Head of caudate nucleus (tissue), 42 donors: Measurements from ENCODE around the gene SYVN1.
"Not testable (repeated sequence)": the region's sequence is repeated elsewhere in the genome, so short reads cannot be mapped to it uniquely, and the experiment has no call there.

Source experiments
- DNase-seq, 42 donors: peaks; one replicate each; pipeline versions ENCODE4 v3.0.0 to v3.0.0-alpha.2; 2020 to 2021; ENCODE audit warnings: mixed read lengths in 7 of 42
- intact Hi-C: fragments of 100-400 bp; cut with DNase I; formaldehyde crosslinking; loops from one replicate; pipeline ENCODE4 v1.15.0; 2022

Gene SYVN1

DNA sequence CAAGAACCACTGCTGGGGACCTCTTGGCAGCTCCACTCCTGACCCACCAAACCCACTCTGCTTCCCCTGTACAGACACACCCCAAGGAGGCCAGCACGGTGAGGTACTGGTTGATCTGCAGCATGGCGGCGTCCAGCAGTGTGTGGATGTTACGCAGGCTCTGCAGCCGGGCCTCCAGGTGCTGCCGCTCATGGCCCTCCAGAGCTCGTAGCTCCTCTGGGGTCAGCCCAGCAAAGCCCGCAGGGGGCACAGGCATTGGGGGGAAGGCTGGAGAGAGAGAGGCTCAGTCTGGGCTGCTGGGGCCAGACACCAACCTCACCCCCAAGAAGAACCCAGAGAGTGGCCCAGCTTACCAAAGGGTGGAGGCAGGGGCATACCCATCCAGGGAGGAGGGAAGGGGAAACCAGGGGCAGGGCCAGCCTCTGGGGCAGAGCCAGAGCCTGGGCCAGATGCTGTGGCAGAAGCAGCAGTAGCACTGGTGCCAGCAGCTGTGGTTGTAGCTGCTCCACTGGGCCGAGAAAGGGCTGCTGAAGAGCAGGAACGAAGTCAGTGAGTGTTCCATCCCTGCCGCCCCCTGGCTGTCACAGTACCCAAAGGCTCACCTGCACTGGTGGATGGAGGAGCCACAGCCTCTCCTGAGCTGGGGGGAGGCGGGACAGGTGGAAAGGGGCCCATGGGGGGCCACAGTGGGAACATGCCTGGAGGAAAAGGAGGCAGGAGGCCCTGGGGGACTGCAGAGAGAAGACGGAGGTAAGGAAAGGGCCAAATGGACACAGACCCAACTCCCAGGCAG is 4.5 kb downstream of the SYVN1 start:
- intact Hi-C loops = loop anchor here (10.0 kb wide), 1 partner anchor 325 kb away; the partner anchor contains the start of gene MAP4K2
- no peak for DNase-seq

DNA sequence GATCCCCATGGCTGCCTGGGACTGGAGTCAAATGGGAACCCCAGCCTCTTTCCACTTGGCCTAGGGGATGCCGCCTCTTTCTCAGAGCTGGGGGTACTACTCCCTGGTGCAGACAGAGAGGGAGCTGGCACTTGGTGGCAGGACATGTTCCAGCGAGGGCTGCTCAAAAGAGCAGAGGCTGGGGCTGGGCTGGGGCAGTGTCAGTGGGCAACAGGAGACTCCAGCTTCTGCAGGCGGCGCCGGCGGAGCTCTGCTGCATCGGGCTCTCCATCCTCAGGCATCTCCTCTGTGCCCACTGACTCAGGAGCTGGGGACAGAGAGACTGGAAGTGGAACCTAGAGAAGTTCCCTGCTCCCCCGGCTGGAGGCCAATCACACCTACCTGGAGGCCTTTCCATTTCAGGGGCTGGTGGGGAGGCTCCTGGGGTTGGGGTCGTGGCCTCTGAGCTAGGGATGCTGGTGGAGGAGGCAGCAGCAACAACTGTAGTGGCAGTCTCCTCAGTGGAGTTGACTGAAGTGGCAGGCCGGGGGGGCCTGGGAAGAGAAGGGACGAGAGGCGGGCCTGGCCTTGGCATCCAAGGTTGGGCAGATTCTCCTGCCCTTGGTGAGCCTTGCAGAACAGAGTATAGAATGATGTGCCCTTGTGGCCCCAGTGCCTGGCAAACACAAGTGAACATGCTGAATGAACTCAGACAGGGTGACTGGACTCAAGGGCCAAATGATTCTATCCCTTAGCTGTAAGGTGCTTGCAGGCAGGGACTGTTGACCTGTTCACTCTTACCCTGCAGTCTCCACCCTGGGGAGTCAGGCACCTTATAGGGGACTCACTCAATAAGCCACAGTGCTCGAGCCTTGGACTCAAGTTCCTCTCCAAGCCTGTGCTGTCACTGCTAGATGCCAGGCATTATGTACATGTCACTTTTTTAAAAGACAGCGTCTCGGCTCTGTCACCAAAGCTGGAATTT is 5.9 kb downstream of the SYVN1 start:
- DNase-seq = no peak
- intact Hi-C loops = loop anchor here (10.0 kb wide), 1 partner anchor 324 kb away; the partner anchor contains the start of gene MAP4K2

DNA sequence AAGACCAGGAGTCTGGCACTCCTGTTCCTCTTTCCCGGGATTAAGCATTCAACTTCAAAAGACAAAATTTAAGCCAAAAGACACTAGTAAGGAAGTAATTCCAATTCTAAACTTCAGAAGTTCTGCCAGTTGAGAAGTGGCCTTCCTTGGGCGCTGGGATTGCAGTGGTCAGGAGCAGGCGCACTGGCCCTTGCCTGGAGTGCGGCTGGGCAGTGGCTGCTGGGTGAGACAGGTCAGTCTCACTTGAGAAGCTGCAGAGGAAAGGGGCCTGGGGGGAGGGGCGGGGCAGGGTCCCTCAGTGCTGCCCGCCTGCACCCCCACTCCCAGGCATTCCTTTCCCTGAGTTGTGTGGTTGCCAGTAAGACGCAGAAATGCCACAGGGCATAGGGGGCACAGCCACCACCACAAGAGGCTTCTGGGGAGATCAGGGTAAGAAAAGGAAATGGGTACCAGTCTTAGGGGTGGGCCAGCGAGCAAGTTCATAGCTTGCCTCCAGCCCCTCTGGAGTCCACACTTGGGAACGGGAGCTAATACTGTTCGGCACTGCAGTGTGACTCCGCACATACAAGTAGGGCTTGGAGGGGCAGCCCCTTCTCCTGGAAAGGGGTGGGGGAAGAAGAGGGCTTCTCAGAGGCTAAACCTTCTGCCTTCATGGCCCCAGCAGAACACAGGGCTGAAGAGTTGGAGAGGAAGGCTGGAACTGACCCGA is 6.7 kb downstream of the SYVN1 start:
- intact Hi-C loops = loop anchor here (10.0 kb wide), 1 partner anchor 323 kb away; the partner anchor contains the start of gene MAP4K2
- no peak for DNase-seq

DNA sequence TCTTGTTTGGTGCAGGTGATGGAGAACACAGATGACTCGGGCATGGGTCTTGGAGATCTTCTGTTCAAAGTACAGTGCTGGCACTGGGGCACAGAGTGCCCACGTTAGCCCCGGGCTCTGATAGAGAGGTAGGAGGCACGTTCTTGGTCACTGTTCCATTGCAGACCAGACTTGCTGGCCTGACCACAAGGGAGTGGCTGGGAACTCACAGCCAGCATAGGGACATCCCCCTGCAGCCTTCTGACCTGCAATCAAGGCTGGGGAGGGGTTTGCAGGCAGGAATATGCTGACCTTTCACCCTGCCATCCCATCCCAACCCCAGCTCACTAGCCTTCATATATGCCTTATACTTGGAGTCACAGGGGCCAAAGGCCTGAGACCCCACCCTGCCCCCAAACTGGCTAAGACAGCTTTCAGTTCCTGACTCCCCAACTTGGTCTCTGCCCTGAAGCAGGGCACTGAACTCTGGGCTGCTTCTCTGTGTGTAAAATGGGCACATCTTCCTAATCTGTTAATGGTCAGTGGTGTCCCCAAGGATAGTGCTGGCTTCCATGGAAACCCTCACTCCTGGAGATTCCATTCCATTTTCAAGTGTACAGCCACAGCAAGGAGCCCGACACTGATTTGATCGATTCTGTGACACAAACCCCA is 7.6 kb downstream of the SYVN1 start:
- intact Hi-C loops = loop anchor here (10.0 kb wide), 1 partner anchor 322 kb away; the partner anchor contains the start of gene MAP4K2
- no peak for DNase-seq

DNA sequence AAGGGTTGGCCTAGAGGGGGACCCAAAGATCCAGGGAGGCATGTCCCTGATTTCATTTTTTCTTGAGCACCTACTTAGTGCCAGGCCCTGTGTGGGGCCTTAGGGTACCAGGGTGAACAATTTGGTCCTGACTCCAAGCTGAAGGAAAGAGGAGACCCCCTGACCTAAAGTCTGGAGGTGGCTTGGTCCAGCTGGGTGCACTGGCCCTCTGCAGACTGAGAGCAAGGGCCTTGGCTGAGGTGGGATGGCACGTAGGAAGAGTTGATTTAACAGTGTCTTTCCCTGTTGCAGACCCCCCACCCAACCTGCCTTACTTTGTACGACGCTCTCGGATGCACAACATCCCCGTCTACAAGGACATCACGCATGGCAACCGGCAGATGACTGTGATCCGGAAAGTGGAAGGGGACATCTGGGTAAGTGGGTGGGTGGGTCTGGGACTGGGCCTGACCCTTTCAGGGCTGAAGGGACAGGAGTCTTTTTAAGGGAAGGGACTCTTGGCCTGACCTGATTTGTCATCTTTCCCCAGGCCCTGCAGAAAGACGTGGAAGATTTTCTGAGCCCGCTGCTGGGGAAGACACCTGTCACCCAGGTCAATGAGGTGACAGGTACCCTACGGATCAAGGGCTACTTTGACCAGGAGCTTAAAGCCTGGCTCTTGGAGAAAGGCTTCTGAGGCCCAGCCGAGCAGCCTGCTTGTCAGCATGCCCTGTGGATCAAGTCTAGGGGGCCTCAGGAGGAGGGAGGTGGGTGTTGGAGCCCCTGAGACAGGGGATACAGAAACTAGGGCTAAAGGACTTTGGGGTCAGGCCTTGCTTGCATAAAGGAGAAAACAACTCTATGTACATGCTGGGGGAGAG is 8.9 kb downstream of the SYVN1 start:
- intact Hi-C loops = loop anchor here (10.0 kb wide), 1 partner anchor 321 kb away; the partner anchor contains the start of gene MAP4K2
- DNase-seq = no peak

DNA sequence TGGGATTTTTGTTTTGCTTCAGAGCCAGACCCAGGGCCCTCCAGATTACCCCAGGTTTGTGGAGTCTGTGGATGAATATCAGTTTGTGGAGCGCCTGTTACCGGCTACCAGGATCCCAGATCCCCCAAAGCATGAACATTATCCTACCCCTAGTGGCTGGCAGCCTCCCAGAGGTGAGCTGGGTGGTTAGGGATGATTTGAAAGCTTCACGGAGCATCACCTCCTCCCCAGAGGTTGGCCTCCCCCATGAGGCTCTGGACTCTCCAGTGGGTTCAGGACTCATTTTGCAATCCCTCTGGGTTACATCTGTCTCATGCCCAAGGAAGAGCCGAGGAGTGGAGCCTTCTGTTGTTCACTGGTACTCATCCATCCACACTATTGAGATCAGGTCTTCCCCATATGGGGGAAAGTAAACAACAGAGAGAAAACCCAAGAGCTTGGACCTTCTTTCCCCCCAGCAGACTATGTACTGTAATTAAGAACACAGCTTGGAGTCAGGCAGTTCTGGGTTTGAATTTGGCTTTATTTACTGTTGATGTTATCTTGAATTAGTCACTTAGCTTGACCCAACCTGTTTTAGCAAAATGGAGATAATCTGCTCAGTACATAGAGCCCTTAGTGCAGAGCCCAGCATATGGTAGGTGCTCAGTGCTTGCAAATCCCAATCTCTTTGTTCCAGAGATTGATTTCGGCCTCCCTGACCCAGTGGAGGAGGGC is 9.7 kb downstream of the SYVN1 start:
- intact Hi-C loops = loop anchor here (10.0 kb wide), 1 partner anchor 320 kb away; the partner anchor contains the start of gene MAP4K2
- no peak for DNase-seq

DNA sequence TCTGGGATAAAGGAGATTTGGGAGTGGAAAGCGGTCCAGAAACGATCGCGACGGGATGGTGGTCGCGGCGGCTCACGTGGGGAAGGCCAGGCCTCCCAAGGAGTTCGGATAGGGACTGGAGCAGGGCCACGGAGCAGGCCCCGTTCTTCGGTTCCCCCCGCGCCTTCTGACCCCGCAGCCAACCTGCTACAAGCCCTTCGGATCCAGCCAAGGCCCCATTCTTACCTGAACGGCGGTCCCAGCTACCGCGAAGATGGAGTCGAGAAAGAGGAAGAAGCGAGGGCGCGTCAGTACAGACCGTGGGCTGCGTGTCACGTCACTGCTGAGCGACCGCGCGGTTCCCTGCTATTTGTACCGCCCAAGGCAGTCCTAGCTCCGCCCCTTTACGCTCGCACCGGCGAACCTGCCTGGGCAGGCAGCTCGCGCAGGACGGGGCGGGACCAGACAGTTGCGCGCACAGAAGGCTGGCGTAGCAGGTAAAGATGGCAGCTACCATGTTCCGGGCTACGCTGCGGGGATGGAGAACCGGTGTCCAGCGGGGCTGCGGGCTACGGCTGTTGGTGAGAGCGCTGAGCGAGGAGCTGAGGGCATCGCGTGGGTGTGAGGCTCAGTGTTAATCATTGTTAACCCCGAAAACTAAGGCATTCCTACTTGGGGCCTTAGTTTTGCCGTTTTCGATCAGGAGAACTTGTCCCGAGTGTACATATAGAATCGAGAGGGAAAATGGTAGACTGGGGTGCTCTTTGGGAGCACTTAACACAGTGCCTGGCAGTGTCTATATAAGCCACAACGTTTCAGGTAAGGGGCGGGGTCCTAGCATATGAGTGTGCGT is 12.2 kb downstream of the SYVN1 start, which contains the start of the genes FAU and MRPL49:
Gene FAU, minus strand, starts transcription at position 270 of the 832 bp plus-strand sequence. CDS start 321 bp downstream, outside the sequence.
Gene MRPL49, plus strand, starts transcription at position 457 of the 832 bp plus-strand sequence. Its CDS starts 26 bp downstream, at position 483.
- intact Hi-C loops = loop anchor here (10.0 kb wide), 1 partner anchor 317 kb away; the partner anchor contains the start of gene MAP4K2
- DNase-seq = peak; percentile 95 to 99 (median 98)

DNA sequence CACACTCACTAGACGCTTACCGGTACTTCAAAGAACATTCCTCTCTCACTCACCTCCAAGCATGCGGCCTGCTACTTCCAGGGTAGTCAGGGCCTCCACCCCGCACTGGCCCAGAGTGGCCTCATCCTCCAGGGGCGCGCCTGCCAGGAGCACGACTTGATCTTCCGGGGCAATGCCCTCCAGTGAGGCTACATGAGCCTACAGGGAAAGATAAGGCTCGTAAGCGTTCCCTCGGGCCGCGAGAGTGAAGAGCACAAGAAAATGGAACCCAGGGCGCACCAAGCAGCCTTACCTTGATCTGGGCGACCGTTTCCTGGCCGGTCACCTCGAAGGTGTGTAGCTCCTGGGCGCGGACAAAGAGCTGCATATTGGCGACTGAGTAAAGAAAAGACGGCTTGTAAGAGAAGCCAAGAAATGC is 12.9 kb downstream of the SYVN1 start:
- DNase-seq = no peak
- intact Hi-C loops = loop anchor here (10.0 kb wide), 1 partner anchor 317 kb away; the partner anchor contains the start of gene MAP4K2

DNA sequence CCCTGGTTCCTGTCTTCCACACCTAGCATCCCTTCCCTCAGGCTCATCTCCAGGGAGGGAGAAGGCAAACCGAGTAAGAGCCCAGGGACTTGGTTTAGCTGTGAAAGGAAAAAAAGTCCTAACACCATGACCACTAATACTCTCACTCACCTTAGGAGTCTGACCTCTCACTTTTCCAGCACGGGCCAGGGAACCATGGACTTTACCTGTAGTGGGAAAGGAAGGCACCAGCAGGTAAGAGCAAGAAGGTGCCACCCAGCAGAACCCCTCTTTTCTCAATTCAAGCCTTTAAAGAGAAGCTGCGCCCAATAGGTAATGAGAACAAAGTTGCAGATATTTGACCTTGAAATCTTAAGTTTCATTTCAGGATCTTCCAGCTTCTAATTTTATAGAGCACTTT is 13.5 kb downstream of the SYVN1 start:
- intact Hi-C loops = loop anchor here (10.0 kb wide), 1 partner anchor 316 kb away; the partner anchor contains the start of gene MAP4K2
- no peak for DNase-seq

DNA sequence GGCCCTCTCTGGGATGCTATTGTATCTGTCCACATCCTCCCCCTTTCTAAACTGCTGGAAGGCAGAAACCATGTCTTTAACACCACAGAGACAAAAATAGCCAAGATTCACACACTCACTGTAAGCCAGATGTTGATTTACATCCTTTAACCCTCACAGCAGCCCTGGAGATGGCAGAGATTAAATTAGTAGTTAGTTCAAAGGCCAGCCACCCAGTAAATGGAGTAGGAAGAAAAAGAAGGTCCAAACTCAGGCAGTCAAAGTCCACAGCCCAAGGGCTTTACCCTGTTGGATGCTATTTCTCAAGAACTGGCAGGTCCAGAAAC is 14.7 kb downstream of the SYVN1 start:
- intact Hi-C loops = loop anchor here (10.0 kb wide), 1 partner anchor 195 kb away; the partner anchor contains the start of gene PPP2R5B
- no peak for DNase-seq

DNA sequence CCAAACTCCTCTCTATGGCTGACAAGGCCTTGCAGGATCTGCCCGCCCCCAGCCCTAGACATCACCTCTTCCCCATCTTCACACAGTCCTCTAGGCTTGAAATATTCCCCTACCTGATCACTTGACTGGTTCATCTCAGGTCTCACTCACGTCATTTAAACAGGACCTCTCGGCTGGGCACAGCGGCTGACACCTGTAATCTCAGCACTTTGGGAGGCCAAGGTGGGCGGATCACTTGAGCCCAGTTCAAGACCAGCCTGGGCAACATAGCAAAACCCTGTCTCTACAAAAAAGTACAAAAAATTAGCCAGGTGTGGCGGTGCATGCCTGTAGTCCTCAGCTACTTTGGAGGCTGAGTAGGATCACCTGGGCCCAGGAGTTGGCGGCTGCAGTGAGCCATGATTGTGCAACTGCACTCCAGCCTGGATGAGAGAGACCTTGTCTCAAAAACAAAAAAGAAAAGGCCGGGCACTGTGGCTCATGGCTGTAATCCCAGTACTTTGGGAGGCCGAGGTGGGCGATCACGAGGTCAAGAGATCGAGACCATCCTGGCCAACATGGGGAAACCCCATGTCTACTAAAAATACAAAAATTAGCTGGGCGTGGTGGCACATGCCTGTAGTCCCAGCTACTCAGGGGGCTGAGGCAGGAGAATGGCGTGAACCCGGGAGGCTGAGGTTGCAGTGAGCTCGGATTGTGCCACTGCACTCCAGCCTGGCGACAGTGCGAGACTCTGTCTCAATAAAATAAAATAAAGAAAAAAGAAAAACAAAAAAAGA is 15.2 kb downstream of the SYVN1 start:
- intact Hi-C loops = loop anchor here (10.0 kb wide), 1 partner anchor 194 kb away; the partner anchor contains the start of gene PPP2R5B
- DNase-seq = not testable (repeated sequence)

DNA sequence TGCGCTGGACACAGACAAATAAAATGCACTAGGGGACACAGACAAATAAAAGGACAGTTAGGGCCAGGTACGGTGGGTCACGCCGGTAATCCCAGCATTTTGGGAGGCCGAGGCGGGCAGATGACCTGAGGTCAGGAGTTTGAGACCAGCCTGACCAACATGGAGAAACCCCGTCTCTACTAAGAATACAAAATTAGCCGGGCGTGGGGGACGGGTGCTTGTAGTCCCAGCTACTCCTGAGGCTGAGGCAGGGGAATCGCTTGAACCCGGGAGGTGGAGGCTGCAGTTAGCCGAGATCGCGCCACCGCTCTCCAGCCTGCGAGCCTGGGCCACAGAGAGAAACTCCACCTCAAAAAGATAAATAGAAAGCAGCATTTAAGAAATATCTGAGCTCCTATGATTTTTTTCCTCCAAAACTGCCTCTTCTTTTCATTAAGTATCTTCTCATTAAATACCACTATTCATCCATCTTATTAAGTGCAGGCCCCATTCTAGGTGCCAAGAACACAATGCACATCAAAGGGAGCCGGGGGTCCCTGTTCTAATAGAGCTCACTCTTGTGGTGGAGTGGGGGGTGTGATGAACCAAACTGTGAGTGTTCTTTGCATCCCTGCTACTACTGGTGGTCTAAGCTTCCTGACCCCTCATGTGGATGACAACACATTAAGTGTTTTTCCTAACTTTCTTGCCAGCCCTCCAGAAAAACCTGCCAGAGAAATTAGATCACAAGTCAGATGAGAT is 16.1 kb downstream of the SYVN1 start:
- DNase-seq = no peak
- intact Hi-C loops = loop anchor here (10.0 kb wide), 1 partner anchor 193 kb away; the partner anchor contains the start of gene PPP2R5B

DNA sequence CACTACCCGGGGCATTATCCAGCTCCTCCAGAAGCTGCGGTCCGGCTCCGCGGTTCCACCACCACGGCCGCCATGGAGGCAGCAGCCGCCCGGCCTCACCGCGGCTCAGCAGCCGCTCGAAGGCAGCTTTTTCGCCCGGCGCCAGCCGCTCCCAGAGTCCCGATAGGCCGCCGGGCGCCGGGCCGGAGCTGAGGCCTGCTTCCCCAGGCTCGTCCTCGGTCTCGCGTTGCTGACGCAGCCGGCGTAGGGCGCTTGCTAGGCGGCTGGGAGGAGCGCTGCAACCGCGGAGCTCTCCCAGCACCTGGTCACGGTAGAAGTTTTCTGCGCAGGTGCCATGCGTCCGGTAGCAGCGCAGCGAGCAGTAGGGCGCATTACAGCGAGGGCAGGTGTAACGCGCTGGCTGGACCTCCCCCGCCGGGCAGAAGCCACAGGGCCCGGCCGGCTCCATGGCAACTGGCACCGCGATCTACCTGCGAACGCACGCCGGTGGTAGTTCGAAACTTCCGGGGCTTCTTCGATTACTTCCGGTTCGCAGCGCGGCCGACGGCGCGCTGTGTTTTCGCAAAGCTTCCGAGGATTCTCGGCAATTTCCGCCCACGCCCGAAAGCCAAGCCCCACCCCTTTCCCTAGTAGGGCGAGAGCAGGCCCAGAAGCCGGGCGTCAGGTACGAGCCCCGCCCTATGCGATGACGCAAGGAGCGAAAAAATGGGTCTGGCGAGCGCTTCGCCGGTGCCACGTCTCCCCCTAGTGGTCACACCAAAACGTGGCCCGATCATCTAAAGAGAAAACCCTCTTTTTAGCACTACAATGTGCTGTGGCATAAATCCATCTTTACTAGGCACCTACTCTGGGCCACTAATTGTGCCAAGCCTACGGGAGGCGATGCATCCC is 16.9 kb downstream of the SYVN1 start, which contains the start of gene ZNHIT2:
Gene ZNHIT2, minus strand, starts transcription at position 496 of the 891 bp plus-strand sequence. Its CDS starts 48 bp downstream, at position 448.
- intact Hi-C loops = loop anchor here (2.0 to 10.0 kb wide), 3 partner anchors 33 to 193 kb away; partner anchors contain the start of genes CDCA5, PPP2R5B and ZFPL1
- DNase-seq = peak; percentile 98 to 100 (median 100)
